Osteoblast (primary cell): ENCODE results near the gene CCDC106. TPM values are rescaled to one million over a fixed set of nuclear protein-coding genes. Genes with fewer than 3 reads are reported as not detected.

ENCODE experiments used
- DNase-seq: peaks from one replicate; pipeline ENCODE4 v3.0.0; 2011; ENCODE audit warnings: low spot score, mixed read lengths; ENCODE audit not compliant: insufficient read length; ENCODE audit errors: missing footprints
- H2AFZ ChIP-seq: 2 replicates; pipeline ENCODE4 v1.6.0; 2011; ENCODE audit warnings: mild to moderate bottlenecking, low read length
- H3K27ac ChIP-seq: 2 replicates; pipeline ENCODE4 v1.5.1; 2011; ENCODE audit warnings: mild to moderate bottlenecking, low read depth, low read length, moderate library complexity
- H3K27me3 ChIP-seq: 2 replicates; pipeline ENCODE4 v1.6.0; 2012; ENCODE audit warnings: mild to moderate bottlenecking, control low read depth, inconsistent platforms, low read length, moderate library complexity; ENCODE audit not compliant: insufficient read depth
- H3K36me3 ChIP-seq: 2 replicates; pipeline ENCODE4 v1.5.1; 2011; ENCODE audit warnings: mild to moderate bottlenecking, low read length, control low read depth, moderate library complexity; ENCODE audit not compliant: insufficient read depth
- H3K4me1 ChIP-seq: 2 replicates; pipeline ENCODE4 v1.5.1; 2011; ENCODE audit warnings: mild to moderate bottlenecking, low read length, control low read depth, moderate library complexity; ENCODE audit not compliant: insufficient read depth
- H3K4me2 ChIP-seq: 2 replicates; pipeline ENCODE4 v1.6.0; 2011; ENCODE audit warnings: mild to moderate bottlenecking, low read length; ENCODE audit not compliant: insufficient read depth
- H3K4me3 ChIP-seq: fragments of 200-600 bp; sonication (generic); 3 replicates; pipeline ENCODE4 v1.5.1; 2012; ENCODE audit warnings: mild to moderate bottlenecking, low read length, inconsistent platforms; ENCODE audit not compliant: insufficient read depth
- H3K79me2 ChIP-seq: 2 replicates; pipeline ENCODE4 v1.6.0; 2012; ENCODE audit warnings: mild to moderate bottlenecking, low read length, control low read depth, inconsistent platforms; ENCODE audit not compliant: insufficient read depth
- H3K9me3 ChIP-seq: 2 replicates; pipeline ENCODE4 v1.5.1; 2011; ENCODE audit warnings: low read depth, low read length, control low read depth
- H4K20me1 ChIP-seq: 2 replicates; pipeline ENCODE4 v1.6.0; 2012; ENCODE audit warnings: mild to moderate bottlenecking, low read length, control low read depth; ENCODE audit not compliant: insufficient read depth
- CTCF ChIP-seq: IDR thresholded peaks from 2 replicates; pipeline ENCODE4 v1.5.1; 2011; ENCODE audit warnings: mild to moderate bottlenecking, low read depth, low read length, moderate library complexity; ENCODE audit errors: extremely low read depth
- total RNA-seq: library from RNA; depleted of rRNA; stranded (reverse); fragments of >200 nt; gene quantifications from 2 replicates; pipeline ENCODE4 v1.2.3, GENCODE V29; 2012

The CCDC106 gene
- total RNA-seq, 1 donor, result 10.5 TPM

- TF ChIP-seq CTCF, result no peak
Observed at GRCh38 chr19:55614711-55615542, 33.1 kb upstream of the CCDC106 start.

GRCh38 chr19:55615543-55616394 lies 32.2 kb upstream of the CCDC106 start:
- Histone ChIP-seq H4K20me1 (peaks cover 13% of the 10 kb centered on the region), H3K27ac (no peak overlapping the region), H3K27me3 (no peaks in the 10 kb centered on the region), H3K79me2 (peaks cover 20% of the 10 kb centered on the region), H3K36me3 (peaks cover 14% of the 10 kb centered on the region), H3K4me3 (no peak overlapping the region), H2AFZ (no peak overlapping the region), H3K4me2 (no peak overlapping the region), H3K4me1 (no peaks in the 10 kb centered on the region), H3K9me3 (no peaks in the 10 kb centered on the region)
- peak; percentile 60 for DNase-seq
- no peak for TF ChIP-seq CTCF

More at GRCh38 chr19:55614711-55615542, 33.1 kb upstream of the CCDC106 start:
- Histone ChIP-seq H3K4me1 (no peaks in the 10 kb centered on the region), H3K4me3 (no peak overlapping the region), H2AFZ (no peak overlapping the region), H3K27me3 (no peaks in the 10 kb centered on the region), H3K4me2 (no peak overlapping the region), H3K79me2 (peaks cover 26% of the 10 kb centered on the region), H3K9me3 (peaks cover 1% of the 10 kb centered on the region), H3K36me3 (peaks cover 14% of the 10 kb centered on the region), H3K27ac (no peak overlapping the region), H4K20me1 (peaks cover 12% of the 10 kb centered on the region)
- DNase-seq, result peak; percentile 82

- Histone ChIP-seq H3K79me2 (peaks cover 13% of the 10 kb centered on the region), H3K36me3 (peaks cover 16% of the 10 kb centered on the region), H3K4me2 (no peak overlapping the region), H3K4me1 (no peaks in the 10 kb centered on the region), H3K4me3 (no peak overlapping the region), H4K20me1 (peaks cover 13% of the 10 kb centered on the region), H3K27me3 (no peaks in the 10 kb centered on the region), H2AFZ (no peak overlapping the region), H3K9me3 (no peaks in the 10 kb centered on the region), H3K27ac (no peak overlapping the region)
- peak; percentile 63 for DNase-seq
- TF ChIP-seq CTCF, result no peak
Observed at GRCh38 chr19:55616395-55616875, 31.6 kb upstream of the CCDC106 start.
